HepG2 (cell line): ENCODE results near the gene ASXL1. TPM values are rescaled to one million over a fixed set of nuclear protein-coding genes. Genes with fewer than 3 reads are reported as not detected.
A peak's percentile ranks its signal among the peaks of the same experiment; 100 is the strongest.

Experiments
- BCL6 ChIP-seq: IDR thresholded peaks from 2 replicates; pipeline ENCODE4 v1.6.1; 2016; ENCODE audit warnings: missing genetic modification reagents, missing compliant biosample characterization
- CENPT ChIP-seq: sonication (generic); formaldehyde crosslinking; IDR thresholded peaks from 2 replicates; pipeline ENCODE4 v1.8.0; 2022; ENCODE audit warnings: low read depth, mild to moderate bottlenecking, moderate library complexity, missing genetic modification reagents
- CHD4 ChIP-seq: fragments of 200-600 bp; sonication (generic); IDR thresholded peaks from 2 replicates; pipeline ENCODE4 v1.7.0; 2017; ENCODE audit warnings: mild to moderate bottlenecking, low read length, borderline replicate concordance
- DZIP1 ChIP-seq: sonication (generic); formaldehyde crosslinking; IDR thresholded peaks from 2 replicates; pipeline ENCODE4 v1.5.0; 2020; ENCODE audit warnings: mild to moderate bottlenecking, missing genetic modification reagents
- JUNB ChIP-seq: sonication (generic); formaldehyde crosslinking; IDR thresholded peaks from 2 replicates; pipeline ENCODE4 v1.8.0; 2022; ENCODE audit warnings: missing genetic modification reagents, mild to moderate bottlenecking, borderline replicate concordance
- SKIL ChIP-seq: sonication (generic); formaldehyde crosslinking; IDR thresholded peaks from 2 replicates; pipeline ENCODE4 v1.8.0; 2022; ENCODE audit warnings: missing genetic modification reagents, mild to moderate bottlenecking, moderate library complexity, borderline replicate concordance
- SNAI1 ChIP-seq: sonication (generic); formaldehyde crosslinking; IDR thresholded peaks from 2 replicates; pipeline ENCODE4 v1.5.0; 2020; ENCODE audit warnings: mild to moderate bottlenecking, missing genetic modification reagents, borderline replicate concordance
- USF2 ChIP-seq, 2 experiments: sonication (generic) in 1 of 2; formaldehyde crosslinking in 1 of 2; IDR thresholded peaks; 2 replicates each; pipeline versions ENCODE4 v1.5.1 to v1.6.1; 2011 to 2020; ENCODE audit warnings: borderline replicate concordance in 1 of 2, low read depth in 1 of 2, low read length in 1 of 2, mild to moderate bottlenecking in 1 of 2, missing genetic modification reagents in 1 of 2, moderate library complexity in 1 of 2
- ZBTB37 ChIP-seq: sonication (generic); formaldehyde crosslinking; IDR thresholded peaks from 2 replicates; pipeline ENCODE4 v1.4.0; 2020; ENCODE audit warnings: mild to moderate bottlenecking, missing genetic modification reagents
- ZBTB38 ChIP-seq: sonication (generic); formaldehyde crosslinking; IDR thresholded peaks from 2 replicates; pipeline ENCODE4 v1.5.1; 2020; ENCODE audit warnings: mild to moderate bottlenecking, missing genetic modification reagents
- ZNF292 ChIP-seq: sonication (generic); formaldehyde crosslinking; IDR thresholded peaks from 2 replicates; pipeline ENCODE4 v1.8.1; 2022; ENCODE audit warnings: mild to moderate bottlenecking, low read depth, missing genetic modification reagents, borderline replicate concordance
- ZNF432 ChIP-seq: sonication (generic); formaldehyde crosslinking; IDR thresholded peaks from 2 replicates; pipeline ENCODE4 v1.5.0; 2020; ENCODE audit warnings: missing genetic modification reagents, mild to moderate bottlenecking, borderline replicate concordance
- ZNF550 ChIP-seq: sonication (generic); formaldehyde crosslinking; IDR thresholded peaks from 2 replicates; pipeline ENCODE4 v1.4.0; 2020; ENCODE audit warnings: mild to moderate bottlenecking, missing genetic modification reagents, borderline replicate concordance
- ZNF691 ChIP-seq: sonication (generic); formaldehyde crosslinking; IDR thresholded peaks from 2 replicates; pipeline ENCODE4 v1.4.0; 2020; ENCODE audit warnings: missing genetic modification reagents, low read depth, mild to moderate bottlenecking, borderline replicate concordance
- ZNF749 ChIP-seq: sonication (generic); formaldehyde crosslinking; IDR thresholded peaks from 2 replicates; pipeline ENCODE4 v1.8.0; 2022; ENCODE audit warnings: mild to moderate bottlenecking, missing genetic modification reagents, moderate library complexity, borderline replicate concordance
- ZNF776 ChIP-seq: sonication (generic); formaldehyde crosslinking; IDR thresholded peaks from 2 replicates; pipeline ENCODE4 v1.4.0; 2020; ENCODE audit warnings: mild to moderate bottlenecking, missing genetic modification reagents
- polyA plus RNA-seq, 8 experiments: library from polyadenylated mRNA; depleted of rRNA in 3 of 8; stranded (reverse) in 7 of 8; unstranded in 1 of 8; fragments of >200 nt; fragmentation: Illumina TruSeq in 4 of 8; extraction: Trizol in 4 of 8; gene quantifications; 2 replicates each; pipeline versions ENCODE4 v1.2.1 to v1.2.3, GENCODE V29; 2011 to 2016; ENCODE audit warnings: low read depth in 4 of 8, missing spikeins in 1 of 8, mixed read lengths in 1 of 8; ENCODE audit not compliant: insufficient read depth in 1 of 8
- total RNA-seq, 5 experiments: library from RNA; depleted of rRNA; stranded (reverse); fragments of >200 nt; fragmentation: Illumina TruSeq; extraction: Trizol; gene quantifications; 2 replicates each; pipeline ENCODE4 v1.2.3, GENCODE V29; 2016; ENCODE audit warnings: low read depth in 1 of 5

Gene ASXL1
- total and polyA plus RNA-seq, 2 of the 13 experiments (the other 11 are each of a cell fraction or from before 2014, with no cell fraction given) = 62.1 to 74.8 TPM

- TF ChIP-seq SKIL (CRISPR knock-in tag) (0 out of 2 replicates have a peak, but pooled peaks have one; percentile 5), CENPT (CRISPR knock-in tag) (peak; percentile 85; the same call in 1 of the 2 replicates), ZNF292 (CRISPR knock-in tag) (no peak), ZNF776 (peak; percentile 54), ZNF432 (CRISPR knock-in tag) (no peak), SNAI1 (CRISPR knock-in tag) (peak; percentile 17; the same call in 1 of the 2 replicates), ZBTB37 (CRISPR knock-in tag) (peak; percentile 68; the same call in 1 of the 2 replicates), ZNF691 (CRISPR knock-in tag) (peak; percentile 2; the same call in 1 of the 2 replicates), CHD4 (peak; percentile 11; the same call in 1 of the 2 replicates), DZIP1 (CRISPR knock-in tag) (peak; percentile 93; the same call in 1 of the 2 replicates), BCL6 (CRISPR knock-in tag) (0 out of 2 replicates have a peak, but pooled peaks have one; percentile 4), JUNB (CRISPR knock-in tag) (no peak), ZNF749 (CRISPR knock-in tag) (peak; percentile 89; the same call in 1 of the 2 replicates), ZNF550 (CRISPR knock-in tag) (no peak), USF2 (IDR thresholded peaks at IDR 0.05; ENCODE audit: low read depth, low read length) (no peak; the same call in 1 of the 2 replicates), USF2 (CRISPR knock-in tag; IDR thresholded peaks at IDR 0.05; ENCODE audit: borderline replicate concordance) (0 out of 2 replicates have a peak, but pooled peaks have one; percentile 54), ZBTB38 (peak; percentile 92)
Measured at GRCh38 chr20:32474009-32474716, 116.0 kb downstream of the ASXL1 start (continued).
